ENCODE data around the gene TMEM108.

GRCh38 chr3:133408366-133408765, 370.2 kb downstream of the TMEM108 start:
- TF ChIP-seq YY1 (IDR thresholded peaks at IDR 0.05; ENCODE audit: insufficient read depth, insufficient read length): no peak
- TF ChIP-seq ZNF274 (IDR thresholded peaks at IDR 0.05; ENCODE audit: low read depth, low read length): no peak
- no peak for TF ChIP-seq SUZ12 (IDR thresholded peaks at IDR 0.05; ENCODE audit: extremely low read depth, insufficient read depth, insufficient read length)

Measured in NT2/D1 (cell line).